LHCN-M2 (cell line): Measurements from ENCODE around the gene FAM107A. TPM values are rescaled to one million over a fixed set of nuclear protein-coding genes. Genes with fewer than 3 reads are reported as not detected.

Experiments used
- DNase-seq: peaks from one replicate; pipeline ENCODE4 v3.0.0-alpha.2; 2012; ENCODE audit warnings: low read depth
- polyA plus RNA-seq: library from polyadenylated mRNA; unstranded; fragments of >200 nt; gene quantifications from one replicate; pipeline ENCODE4 v1.2.1, GENCODE V29; 2012; ENCODE audit warnings: missing spikeins
- total RNA-seq: library from RNA; depleted of rRNA; stranded (reverse); fragments of >200 nt; gene quantifications from 2 replicates; pipeline ENCODE4 v1.2.3, GENCODE V29; 2014; rRNA removed

Gene FAM107A
- not detected in 2 replicates for total RNA-seq
- 0.02 TPM for polyA plus RNA-seq

GRCh38 chr3:58577269-58577821 is at the start of gene FAM107A:
FAM107A (minus strand) TSS chr3:58577391; CDS start chr3:58569860, 7,531 bp downstream.
- peak; percentile 19 for DNase-seq

DNA sequence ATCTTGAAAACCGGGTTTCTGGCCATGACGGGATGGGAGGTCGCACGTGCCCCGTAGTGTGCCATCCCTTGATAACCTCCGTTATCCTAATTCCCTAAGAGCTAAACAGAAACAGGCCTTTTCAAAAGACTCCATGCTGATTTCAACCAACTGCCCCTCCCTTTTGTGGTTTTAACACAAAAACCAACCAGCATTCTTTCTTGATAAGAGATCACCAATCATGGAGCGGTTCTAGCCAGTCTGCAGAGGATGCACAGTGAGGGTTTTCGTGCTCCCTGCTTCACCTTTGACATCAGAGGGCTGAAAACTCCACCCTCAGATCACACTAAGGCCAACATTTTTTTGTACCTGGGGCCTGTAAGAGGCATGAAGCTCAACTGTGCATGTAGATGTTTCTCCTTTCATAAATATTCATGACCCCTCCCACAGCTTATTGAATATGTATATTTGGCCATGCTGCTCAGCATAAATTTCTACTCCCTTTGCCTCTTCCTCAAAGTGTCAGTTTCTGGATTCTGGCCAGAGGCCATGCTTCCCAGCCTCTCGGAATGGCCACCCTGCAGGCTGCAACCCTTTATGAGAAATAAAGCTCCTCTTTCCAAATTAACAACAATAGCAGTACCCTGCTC is 48.1 kb upstream of the FAM107A start:
- DNase-seq = no peak

- no peak for DNase-seq
Measured at GRCh38 chr3:58624550-58624949, 47.4 kb upstream of the FAM107A start.

- DNase-seq = no peak
Measured at GRCh38 chr3:58623961-58624360, 46.8 kb upstream of the FAM107A start.

- DNase-seq = no peak
Measured at GRCh38 chr3:58623478-58623877, 46.3 kb upstream of the FAM107A start.

GRCh38 chr3:58622892-58623291 is 45.7 kb upstream of the FAM107A start:
- no peak for DNase-seq

DNA sequence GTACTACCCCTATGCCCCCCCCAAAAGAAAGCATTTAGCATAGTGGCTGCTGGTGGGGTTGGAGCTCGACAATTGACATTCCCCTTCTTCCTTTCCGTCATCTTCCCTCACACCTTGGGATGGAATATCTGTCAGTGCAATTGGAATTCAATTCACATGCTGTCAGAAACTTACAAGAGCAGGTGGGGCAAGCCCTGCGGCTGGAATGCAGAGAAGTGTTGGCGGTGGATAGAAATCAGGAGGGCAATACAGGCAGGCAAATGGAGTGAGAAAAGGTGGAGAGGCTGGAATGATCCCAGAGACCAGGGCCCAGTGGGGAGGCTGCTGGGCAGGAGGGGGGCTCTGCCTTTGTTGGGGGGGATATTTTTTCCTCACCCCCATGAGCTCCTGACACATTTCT is 45.2 kb upstream of the FAM107A start:
- DNase-seq = no peak

- no peak for DNase-seq
Measured at GRCh38 chr3:58621086-58621830, 44.1 kb upstream of the FAM107A start.

DNA sequence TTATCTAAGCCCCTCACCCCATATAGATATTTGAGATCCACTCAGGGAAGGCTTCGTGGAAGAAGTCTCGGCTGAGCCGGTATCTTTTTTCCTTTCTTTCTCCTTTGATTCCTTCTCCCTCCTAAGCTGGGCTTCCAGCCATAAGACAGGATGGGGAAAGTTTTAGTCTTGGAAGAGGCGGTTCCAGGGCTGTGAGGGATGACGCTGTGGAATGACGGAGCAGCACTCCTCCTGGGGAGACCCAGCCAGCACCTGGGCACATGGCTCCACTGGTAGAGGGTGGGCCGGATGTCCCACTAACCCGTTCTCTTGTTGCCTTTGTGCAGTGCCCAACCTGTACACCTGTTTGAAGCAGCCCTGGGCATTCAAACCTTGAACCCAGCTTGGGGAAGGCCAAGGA is 43.2 kb upstream of the FAM107A start:
- DNase-seq = no peak

DNA sequence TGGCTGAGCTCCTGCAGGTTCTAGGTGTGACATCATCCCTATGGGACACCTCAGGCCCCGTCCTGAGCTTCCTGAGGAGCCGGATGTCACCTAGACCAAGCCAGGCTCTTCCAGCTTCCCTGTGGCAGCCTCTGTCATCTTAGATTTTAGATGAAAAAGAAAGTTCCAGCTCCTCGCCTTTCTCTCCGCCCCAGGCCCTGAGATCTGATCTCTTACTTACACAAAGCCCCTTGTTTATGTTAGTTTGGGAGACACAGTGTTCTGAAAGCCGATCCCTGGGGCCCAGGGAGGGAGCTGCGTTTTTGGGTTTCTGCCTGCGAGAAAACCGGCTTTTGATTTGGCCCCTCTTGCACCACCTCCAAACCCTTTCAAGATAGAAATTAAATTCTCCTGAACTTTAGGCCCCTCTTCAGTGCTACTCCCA is 40.2 kb upstream of the FAM107A start:
- no peak for DNase-seq

- DNase-seq = no peak
Measured at GRCh38 chr3:58613236-58614132, 36.3 kb upstream of the FAM107A start.

GRCh38 chr3:58612830-58613229 is 35.6 kb upstream of the FAM107A start:
- no peak for DNase-seq

DNA sequence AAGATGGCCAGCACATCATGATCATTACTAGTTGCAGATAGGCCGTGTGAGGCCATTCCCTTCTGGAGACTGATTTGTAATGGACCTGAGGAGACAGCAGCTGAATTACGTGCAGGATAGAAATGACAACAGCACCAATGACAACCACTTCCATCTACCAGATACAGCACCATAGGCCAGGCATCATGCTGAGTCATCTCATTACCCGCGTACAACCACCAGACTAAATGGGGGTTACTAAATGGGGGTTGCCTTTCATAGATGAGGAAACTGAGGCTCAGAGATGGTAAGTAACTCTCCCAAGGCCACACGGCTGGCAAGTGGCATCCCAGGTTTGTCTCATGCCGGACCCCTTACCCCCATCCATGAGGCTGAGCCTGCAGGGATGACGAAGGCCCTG is 32.8 kb upstream of the FAM107A start:
- no peak for DNase-seq

GRCh38 chr3:58608648-58609047 is 31.5 kb upstream of the FAM107A start:
- DNase-seq = no peak

DNA sequence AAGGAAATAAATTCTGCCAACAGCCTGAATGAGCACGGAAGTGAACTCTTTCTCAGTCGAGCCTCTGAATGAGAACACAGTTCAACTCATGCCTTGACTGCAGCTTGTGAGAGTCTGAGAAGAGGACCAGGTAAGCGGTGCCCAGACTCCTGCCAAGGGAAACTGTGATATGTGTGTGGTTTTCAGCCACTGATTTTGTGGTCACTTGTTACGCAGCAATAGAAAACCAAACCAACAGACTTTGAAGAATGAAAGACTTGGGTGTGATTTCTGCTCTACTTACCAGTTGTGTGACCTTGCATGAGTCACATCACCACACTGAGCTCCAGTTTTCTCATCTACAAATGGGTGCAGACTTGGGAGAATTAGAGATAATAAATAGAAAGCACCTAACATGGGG is 30.6 kb upstream of the FAM107A start:
- no peak for DNase-seq

DNA sequence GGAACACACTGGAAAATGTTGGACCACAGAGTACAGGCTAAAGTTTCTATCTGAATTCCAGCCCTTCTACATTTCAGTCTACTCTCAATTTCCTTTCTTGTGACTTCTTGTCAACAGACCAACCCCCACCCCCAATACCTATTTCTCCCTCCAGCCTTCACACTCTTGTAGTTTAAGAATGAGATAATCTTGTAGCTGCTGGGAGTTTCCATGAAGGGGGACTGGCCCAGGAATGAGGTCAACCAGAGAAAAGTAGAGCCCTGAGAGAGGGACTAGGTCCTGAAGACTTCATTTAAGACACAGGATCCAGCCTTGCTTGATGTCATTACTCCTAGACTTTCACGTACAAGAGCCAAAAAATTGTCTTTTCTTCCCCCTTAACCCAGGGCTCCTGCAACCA is 29.5 kb upstream of the FAM107A start:
- no peak for DNase-seq

GRCh38 chr3:58604031-58604430 is 26.8 kb upstream of the FAM107A start:
- DNase-seq = no peak

GRCh38 chr3:58603606-58604005 is 26.4 kb upstream of the FAM107A start:
- no peak for DNase-seq

DNA sequence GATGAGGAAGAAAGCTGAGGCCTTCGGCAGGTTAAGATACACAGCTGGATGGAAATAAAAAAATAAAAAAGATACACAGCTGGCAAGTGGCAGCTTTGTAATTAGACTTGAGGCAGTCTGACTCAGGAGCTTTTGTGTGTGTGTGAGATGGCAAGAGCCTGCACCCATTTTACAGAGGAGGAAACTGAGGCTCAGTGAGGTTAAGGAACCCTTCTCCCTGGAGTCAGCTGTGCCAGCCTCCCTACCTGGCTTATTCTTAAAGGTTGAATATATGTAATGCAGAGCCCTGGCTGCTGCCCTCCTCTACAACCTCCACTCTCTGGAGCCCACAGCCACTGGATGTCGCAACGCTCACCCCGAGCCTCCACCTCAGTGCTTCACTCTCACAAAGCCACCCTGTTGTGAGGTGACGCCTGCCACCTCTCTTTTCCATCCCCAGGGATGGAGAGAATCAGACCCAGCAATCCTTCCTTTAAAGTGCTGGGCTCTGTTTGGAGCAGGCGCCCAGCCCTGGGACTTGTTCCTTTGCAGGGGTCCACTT is 20.6 kb upstream of the FAM107A start:
- no peak for DNase-seq

GRCh38 chr3:58596834-58597518 is 19.8 kb upstream of the FAM107A start:
- DNase-seq = no peak

DNA sequence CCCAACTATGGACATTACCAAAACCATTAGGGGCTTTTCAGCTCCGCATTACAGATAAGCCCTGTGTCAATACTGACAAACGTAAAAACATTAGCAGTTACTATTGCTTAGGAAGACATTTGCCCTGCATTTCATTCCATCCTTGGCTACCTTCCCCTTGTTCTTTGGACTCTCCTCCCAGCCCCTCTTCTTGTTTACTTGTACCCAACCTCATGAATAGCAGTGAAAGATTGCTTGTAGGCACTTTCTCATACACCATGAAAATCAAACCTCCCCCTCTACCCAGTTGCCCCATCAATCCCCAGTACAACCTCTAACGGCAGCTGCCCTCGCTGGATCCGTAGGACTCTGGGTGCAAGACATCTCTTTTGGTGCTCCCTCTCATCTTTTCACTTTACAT is 16.9 kb upstream of the FAM107A start:
- no peak for DNase-seq
